Measurements from ENCODE around the gene PDE4B.
"Not testable (repeated sequence)": the region's sequence is repeated elsewhere in the genome, so short reads cannot be mapped to it uniquely, and the experiment has no call there.

Gene PDE4B

DNA sequence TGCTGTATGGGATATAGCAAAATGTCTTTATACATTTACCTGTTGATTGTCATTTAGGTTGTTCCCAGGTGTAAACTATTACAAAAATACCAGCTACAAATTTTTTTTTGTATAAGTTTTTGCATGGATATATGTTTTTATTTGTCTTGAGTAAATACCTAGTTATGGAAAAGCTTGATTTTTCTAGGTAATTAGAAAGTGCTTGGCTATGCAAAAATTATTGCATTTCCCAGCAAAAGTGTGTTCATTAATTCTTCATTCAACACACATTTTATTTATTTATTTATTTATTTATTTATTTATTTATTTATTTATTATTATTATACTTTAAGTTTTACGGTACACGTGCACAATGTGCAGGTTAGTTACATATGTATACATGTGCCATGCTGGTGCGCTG lies 22.1 kb downstream of the PDE4B start:
- DNase-seq (ENCODE audit: low spot score), result no peak

DNA sequence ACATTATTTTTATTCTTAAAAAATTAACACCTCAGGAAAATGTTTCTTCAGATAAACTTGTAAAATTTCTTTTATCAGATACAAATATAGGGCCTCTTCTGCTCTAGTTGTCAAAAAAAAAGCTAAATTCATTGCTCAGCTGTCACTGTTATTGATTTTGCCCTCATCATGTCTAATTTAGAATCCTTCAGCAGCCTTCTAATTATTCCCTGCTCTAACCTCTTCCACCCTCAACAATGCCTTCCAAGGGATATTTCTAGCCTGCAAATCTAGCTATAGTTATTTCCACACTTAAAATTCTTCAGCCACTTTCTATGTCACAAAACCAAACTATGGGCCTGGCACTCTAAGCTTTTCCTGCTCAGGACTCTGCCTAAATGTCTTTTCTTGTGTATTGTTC lies 25.2 kb downstream of the PDE4B start:
- no peak for DNase-seq (ENCODE audit: low spot score)

DNA sequence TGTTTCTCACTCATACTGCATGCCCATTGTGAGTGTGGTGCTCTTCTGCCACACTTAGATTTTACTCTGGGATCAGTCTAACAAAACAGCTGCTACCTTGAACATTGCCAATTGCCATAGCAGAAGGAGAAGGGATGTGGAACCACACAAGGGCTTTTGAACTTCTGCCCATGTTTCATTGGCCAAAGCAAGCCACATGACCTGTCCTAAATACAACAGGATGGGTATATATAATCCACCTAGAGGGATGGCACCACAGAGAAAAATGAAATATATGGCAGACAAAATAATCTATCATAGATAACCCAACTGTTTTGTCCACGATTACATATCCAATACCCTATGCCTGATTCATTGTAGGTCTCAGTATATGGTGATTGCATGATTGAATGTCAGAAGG lies 26.3 kb downstream of the PDE4B start:
- DNase-seq (ENCODE audit: low spot score), result no peak

DNA sequence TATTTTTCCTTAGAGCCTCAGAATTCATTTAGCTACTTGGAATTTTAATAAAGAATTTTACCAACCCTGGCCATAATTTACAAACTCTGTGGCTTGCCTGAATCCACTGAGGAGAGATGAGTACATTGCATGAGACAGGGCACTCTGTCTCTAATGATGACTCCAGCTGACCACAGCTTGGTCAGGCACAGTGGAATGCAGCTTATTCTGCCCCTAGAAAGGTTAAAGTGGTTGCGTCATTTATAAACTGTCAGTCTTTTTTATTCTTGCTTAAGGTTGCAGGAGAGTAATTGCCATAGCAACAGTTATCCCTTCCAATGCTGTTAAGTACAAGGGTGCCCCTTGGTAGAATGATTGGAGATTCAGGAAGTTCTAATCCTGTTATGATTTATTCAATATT lies 28.3 kb downstream of the PDE4B start:
- no peak for DNase-seq (ENCODE audit: low spot score)

DNA sequence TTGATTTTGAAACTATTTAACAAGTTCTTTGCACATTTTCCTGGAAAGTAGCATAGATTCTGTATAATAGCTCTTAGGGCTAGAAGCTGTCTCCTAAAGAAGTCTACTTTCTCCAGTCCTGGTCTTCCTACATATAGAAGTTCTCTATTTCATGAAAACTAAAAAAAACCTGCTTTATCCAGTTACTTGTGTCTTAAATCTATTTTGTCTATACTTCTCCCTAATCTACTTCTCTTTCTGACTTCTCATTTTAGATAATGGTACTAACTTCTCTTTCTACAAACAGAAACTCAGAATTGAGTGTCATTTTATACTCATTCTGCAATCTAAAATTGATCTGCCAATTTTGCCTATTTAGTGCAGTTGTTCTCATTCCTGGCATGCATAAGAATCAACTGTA lies 28.7 kb downstream of the PDE4B start:
- DNase-seq (ENCODE audit: low spot score), result no peak

DNA sequence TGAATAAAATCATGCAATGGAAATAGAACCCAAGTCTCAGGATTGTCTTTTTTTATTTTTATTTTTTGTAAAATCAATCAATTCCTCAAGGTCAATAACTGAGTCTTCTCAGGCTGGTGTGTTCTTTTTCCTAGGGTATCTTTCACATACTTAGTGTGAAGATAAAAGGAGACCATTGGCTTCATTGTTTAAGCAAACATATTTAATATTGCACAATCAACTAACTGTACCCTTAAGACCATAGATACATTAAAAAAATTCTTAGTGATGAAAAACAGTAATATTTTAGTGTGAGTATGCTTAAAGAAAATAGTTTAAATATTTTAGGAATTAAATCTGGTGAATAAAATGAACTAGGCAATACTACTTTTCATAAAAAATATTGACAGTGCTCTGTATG lies 31.4 kb downstream of the PDE4B start:
- DNase-seq (ENCODE audit: low spot score), result no peak

DNA sequence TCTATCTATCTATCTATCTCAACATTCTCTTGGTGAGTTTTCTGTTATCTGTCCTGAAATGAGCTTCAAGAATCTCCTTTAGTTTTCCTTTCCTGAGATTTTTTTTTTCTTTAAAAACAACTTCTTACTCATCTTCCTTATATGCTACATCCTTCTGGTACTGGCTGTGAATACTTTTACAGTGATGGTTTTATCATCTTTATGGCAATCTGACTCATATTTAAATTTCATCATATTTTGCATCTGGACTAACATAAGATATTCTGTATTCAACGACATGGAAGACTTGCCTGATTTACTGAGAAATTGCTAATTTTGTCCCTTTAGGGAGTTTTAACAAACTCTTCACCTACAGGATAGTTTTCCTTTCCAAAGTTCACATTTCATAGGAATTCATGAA lies 33.0 kb downstream of the PDE4B start:
- DNase-seq (ENCODE audit: low spot score), result no peak

DNA sequence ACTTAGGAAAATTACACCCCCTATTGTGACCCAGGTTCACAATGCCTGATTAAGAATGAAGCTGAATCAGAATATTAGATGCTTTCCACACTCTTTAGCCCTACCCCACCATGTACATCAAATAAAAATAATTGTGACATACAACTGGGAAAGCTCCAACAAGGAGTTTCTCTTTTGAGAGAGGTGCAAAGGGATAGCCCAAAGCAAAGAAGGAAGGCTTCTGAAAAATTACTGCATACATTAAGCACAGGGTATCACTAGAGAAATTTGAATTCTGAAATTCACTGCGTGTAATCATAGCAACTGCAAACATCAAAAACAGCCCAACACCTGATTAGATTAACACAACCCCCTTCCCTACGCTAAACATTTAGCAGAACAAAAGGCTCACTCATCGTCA lies 34.1 kb downstream of the PDE4B start:
- DNase-seq (ENCODE audit: low spot score), result no peak

DNA sequence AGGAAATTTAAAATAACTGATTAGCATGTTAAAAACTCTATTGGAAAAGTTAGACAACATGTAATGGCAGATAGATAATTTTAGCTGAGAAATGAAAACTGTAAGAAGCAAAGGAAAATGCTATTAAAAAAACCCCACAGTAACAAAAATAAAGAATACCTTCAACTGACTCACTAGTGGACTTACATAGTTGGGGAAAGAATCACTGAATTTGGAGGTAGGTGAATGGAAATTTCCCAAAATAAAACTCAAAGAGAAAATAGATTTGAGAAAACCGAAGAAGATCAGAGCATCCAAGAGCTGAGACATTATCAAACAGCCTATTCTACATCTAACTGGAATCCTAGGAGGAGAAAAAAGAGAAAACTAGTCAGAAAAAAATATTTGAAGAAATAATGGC lies 34.7 kb downstream of the PDE4B start:
- DNase-seq (ENCODE audit: low spot score), result no peak

DNA sequence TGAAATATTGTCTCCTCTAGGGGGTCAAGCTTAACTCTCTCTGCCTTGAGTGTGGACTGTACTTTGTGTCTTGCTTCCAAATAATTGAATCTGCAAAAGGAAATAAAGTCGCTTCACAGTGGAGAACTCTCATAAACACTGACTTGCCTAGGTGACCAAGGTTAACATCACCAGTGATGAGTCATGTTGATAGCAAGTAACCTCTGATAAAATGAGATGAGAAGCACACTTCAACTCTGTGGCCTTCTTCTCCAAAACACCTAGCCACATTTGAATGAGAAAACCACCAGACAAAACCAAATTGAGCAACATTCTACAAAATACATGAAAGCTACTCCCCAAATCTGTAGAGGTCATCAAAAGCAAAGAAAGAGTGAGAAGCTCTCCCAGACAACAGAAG lies 37.6 kb downstream of the PDE4B start:
- DNase-seq (ENCODE audit: low spot score), result peak; percentile 58

DNA sequence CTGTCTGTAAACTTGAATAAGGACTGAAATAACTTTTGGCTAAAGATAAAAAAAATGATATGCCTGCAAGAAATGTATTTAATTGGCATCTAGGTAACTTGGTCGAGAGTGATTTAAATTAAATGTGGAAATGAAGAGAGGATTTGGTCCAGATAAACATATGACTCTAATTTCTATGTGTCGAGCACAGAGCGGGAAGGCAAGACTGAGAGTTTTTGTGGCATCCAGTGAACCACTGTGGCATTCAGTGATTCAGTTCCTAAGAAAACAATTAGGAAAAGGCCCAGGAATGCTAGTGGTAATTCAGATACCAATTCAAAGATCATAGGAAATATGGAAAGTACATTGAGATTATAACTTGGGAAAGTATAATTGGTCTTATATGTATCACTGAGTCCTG lies 39.6 kb downstream of the PDE4B start:
- DNase-seq (ENCODE audit: low spot score), result no peak

DNA sequence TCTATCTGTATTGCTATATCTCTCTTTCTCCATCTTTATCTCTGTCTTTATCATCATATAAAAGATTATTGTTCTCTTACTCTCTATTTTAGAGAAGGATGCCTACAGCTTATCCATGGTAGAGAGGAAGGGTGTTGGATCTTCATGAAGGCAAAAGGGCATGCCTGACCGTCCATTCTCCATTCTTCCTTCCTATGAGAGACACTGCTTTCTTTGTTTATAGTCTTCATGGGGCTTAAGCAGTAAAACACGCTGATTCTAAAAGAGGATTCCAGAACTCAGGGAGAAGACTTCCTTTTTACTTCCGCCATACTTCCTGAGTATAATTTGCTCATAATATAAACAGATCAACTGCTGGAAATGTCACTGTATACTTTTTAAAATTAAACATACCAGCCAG lies 44.0 kb downstream of the PDE4B start:
- DNase-seq (ENCODE audit: low spot score), result no peak

DNA sequence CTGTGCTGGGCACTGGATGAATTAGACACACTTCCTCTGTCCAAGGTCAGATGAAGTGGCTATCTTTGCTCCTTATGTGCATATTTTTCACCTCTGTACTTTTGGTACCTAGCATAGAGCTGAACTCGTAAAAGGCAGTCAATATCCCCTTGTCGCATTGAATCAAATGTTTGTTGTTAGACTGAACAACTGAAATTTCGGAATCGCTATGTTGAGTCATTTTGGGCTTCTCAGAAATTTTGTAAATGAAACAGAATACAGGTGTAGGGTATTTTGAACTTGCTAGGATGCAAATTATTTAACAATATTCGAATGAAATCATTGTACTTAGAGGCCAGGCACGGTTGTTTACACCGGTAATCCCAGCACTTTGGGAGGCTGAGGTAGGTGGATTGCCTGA lies 48.0 kb downstream of the PDE4B start:
- no peak for DNase-seq (ENCODE audit: low spot score)

DNA sequence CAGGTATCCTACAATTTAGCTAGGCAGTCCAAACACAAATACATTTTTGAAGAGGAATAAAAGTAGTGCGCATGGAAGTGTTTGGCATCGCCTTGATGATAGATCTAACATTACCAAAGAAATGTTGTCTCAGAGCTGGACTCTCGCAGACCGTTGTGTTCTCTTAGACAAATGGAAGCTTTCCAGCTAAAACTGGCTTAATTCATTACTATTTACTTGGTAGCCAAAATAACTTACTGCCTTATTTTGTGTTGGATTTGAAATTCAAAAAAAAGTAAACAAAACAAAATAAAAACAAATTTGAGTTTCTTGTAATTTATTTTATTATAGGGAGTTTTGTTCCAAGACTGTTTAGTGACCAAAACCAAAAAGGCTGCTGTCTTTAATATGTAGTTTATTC lies 51.6 kb downstream of the PDE4B start:
- DNase-seq (ENCODE audit: low spot score), result no peak

DNA sequence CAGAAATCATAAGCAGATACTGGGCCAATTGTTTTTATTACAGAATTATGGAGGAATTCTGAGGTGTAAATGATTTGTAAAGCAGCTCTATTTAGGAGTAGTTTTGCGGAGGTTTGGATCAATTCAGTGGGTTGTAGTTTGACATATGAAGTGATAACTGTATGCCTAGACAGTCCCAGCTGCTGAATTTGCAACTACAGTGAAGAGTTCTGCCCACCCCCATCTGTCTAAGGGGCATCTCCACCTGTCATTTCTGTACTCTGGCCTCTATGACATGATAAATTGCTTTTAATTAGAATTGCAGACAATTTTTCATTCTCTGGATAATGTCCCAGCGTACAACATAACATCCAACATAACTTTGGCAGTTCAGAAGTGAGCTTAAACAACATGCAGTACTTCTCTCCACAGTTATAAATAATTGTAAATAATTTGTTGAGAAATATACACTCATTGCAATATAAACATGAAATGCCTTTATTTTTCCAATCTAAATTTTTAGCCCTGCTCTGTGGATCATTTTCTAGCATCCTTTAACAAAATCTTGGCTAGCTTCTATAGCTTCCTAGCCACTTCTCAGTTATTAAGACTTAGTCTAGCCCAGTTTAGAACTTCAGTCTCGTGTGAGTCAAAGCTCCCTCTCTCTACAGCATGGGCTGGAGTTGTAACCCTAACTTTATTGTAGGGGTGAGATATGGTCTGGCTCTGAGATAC lies 52.3 kb downstream of the PDE4B start:
- DNase-seq (ENCODE audit: low spot score), result no peak

DNA sequence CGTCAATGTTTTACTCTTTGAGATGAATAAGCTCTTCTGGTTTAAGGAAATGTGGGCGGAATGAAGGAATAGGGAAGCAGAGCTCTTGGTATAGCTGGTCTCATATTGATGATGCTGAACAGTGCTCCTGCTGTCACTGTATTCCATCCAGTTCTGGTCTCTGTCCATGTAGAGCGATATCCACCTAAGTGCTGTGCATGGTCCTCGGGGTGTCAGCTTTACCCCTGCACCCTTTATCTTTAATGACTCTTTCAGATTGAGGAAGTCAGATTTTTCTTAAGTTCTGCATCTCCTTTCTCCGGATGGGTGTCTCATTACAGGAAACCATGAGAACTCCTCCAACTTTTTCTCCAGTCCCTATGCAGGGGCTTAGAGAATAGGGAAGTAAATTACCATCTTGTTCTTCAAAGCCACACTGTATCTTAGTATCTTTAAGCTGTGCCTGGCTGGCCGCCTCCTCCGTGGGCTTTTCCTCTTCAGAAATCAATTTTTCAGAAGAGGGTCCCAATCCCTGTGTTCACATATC lies 52.9 kb downstream of the PDE4B start:
- DNase-seq (ENCODE audit: low spot score), result no peak

DNA sequence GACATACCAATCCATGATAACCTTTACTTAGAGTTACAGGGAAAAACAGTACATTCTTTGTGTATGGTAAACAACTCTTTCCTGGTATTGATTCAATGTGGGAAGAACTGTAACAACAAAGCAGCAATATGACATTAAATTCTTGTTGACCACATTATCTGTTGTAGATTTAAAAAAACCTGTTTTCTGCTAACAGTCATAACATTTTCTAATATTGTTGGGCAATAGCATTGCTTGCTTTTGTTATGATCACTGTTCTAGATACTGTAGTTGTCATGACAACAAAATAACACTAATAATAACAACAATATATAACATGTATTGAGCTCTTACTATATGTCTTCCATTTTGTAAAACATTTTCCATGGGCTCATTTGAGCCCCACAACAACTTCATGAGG lies 54.2 kb downstream of the PDE4B start:
- DNase-seq (ENCODE audit: low spot score), result no peak

DNA sequence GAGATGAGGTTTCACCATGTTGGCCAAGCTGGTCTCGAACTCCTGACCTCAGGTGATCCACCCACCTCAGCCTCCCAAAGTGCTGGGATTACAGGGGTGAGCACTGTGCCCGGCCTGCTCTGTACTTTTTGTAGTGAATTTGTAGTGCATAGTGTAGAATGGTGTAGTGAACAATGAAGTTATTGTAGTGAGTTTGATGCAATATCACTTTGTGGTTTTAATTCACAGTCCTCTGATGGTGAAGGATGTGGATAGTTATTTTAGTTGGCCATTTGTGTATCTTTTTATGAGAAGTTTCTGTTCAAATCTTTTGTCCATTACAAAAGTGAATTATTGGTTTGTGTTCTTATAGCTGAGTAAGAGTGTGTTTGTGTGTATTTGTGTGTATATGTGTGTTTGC lies 57.6 kb downstream of the PDE4B start:
- DNase-seq (ENCODE audit: low spot score), result no peak

DNA sequence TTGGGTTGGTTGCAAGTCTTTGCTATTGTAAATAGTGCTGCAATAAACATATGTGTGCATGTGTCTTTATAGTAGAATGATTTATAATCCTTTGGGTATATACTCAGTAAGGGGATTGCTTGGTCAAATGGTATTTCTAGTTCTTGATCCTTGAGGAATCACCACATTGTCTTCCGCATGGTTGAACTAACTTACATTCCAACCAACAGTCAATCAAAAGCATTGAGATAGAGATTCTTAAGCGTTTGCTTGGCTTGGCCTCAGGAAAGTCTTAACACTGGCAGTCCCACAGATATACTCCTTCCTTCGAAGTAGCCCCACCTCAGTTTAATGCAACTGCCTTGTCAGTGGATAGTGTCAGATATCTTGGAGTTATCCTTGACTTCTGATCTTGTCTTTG lies 63.9 kb downstream of the PDE4B start:
- DNase-seq (ENCODE audit: low spot score), result not testable (repeated sequence)

DNA sequence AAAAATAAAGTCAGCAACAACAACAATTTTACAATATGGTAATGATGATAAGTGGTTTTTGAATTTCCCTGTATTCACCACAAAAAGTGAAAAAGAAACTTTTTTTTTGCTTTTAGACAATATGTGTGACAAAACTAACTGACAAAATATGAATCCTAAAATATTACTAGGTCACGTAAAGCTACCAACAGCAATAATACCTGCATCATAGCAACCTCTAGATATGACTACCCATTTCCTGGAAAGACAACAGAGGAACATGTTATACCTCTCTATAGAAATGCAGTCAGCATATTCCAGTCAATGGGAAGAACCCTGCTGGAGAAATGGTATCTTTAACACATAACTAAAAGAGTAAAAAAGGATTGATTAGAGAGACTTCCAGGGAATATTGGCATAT lies 73.7 kb downstream of the PDE4B start:
- DNase-seq (ENCODE audit: low spot score), result peak; percentile 66

DNA sequence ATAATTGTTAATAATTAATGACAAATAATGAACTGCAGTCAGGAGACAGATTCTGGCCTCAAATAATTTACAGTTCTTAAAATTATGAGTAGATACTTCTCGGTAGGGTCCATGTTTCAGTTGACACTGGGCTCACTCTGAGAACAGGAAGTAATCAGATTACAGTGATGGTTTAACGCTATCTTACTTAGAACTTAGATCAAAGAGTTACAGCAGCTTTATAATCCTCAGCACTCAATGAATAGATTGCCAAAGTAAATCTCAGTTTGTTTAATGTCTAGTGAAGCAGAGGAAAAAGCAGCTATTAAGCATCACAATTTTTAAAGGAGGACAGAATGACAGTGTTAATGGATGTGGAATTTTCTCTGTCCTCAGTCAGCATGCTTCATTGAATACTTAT lies 79.6 kb downstream of the PDE4B start:
- no peak for DNase-seq (ENCODE audit: low spot score)

DNA sequence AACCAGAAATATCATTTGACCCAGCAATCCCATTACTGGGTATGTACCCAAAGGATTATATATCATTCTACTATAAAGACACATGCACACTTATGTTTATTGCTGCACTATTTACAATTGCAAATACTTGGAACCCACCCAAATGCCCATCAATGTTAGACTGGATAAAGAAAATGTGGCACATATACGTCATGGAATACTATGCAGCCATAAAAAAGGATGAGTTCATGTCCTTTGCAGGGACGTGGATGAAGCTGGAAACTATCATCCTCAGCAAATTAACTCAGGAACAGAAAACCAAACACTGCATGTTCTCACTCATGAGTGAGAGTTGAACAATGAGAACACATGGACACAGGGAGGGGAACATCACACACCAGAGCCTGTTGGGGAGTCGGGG lies 85.6 kb downstream of the PDE4B start:
- DNase-seq (ENCODE audit: low spot score), result not testable (repeated sequence)

DNA sequence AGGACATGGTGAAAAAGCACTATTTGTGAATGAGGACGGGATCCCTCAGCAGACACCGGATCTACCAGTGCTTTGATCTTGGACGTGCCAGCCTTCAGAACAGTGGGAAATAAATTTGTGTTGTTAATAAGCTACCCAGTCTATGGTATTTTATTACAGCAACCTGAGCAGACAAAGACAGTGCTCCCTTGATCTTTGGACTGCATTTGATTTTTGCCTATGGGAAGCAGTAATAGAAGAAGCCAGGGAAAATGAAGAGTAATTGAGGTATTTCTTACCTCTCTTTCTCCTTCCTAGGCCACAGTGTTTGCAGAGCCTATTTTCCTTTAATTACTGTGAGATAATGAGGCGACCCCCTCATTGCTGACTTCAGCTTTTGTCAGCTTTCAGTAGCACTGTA lies 87.9 kb downstream of the PDE4B start:
- no peak for DNase-seq (ENCODE audit: low spot score)

DNA sequence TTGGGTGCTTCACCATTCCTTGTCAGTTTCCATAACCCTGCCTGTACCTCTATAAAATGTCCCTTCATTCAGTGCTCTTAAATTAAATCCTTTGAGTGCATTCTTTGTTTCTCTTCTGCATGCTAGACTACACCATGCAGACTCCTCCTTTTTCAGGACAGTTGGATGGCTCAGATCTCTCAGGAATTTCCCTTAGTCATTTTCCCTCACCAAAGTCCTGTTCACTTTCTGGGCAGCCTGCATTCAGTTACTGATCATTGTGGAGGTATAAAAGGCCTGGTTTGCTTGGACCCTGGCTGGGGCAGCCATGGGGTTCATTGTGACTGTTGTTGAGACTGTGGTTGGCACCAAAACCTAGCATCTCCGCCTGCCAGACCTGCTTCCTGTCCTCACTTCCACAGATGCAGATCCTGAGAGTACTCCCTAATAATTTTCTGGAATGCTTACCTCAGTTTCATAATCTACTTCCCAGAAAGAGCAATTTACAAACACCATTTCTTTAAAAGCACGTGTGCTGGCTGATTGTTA lies 88.4 kb downstream of the PDE4B start:
- no peak for DNase-seq (ENCODE audit: low spot score)

Measured in activated CD4-positive, alpha-beta T cell treated with anti-CD3 and anti-CD28 coated beads, Interleukin-2, Interleukin-4, amounts not matched to agents 100 ng/mL and 50 ng/mL, durations not matched to agents 16 hours and 8 hours (primary cell).